GM10266 (cell line): ENCODE measurements around the gene PTGDS.

Experiments
- DNase-seq: peaks from one replicate; pipeline ENCODE4 v3.0.0; 2012; ENCODE audit errors: extremely low spot score
- CTCF ChIP-seq: IDR thresholded peaks from 2 replicates; pipeline ENCODE4 v1.5.1; 2012; ENCODE audit warnings: mild to moderate bottlenecking, low read depth; ENCODE audit not compliant: control insufficient read depth, insufficient read depth; ENCODE audit errors: missing control alignments

PTGDS gene

GRCh38 chr9:136972335-136972734 lies 5.0 kb upstream of the PTGDS start:
- DNase-seq, result no peak
- TF ChIP-seq CTCF, result no peak

- TF ChIP-seq CTCF, result no peak
These were observed 4.6 kb upstream of the PTGDS start for GRCh38 chr9:136972743-136973142.

GRCh38 chr9:136973618-136974617 lies 3.4 kb upstream of the PTGDS start:
- no peak for DNase-seq
- no peak for TF ChIP-seq CTCF

More at GRCh38 chr9:136972743-136973142, 4.6 kb upstream of the PTGDS start:
- DNase-seq, result no peak

GRCh38 chr9:136974817-136975535 lies 2.3 kb upstream of the PTGDS start:
- no peak for DNase-seq
- no peak for TF ChIP-seq CTCF

GRCh38 chr9:136975644-136976043 lies 1.7 kb upstream of the PTGDS start:
- TF ChIP-seq CTCF, result peak; percentile 37
- DNase-seq, result peak; percentile 71

- no peak for TF ChIP-seq CTCF
- no peak for DNase-seq
These were observed 357 bp downstream of the PTGDS start for GRCh38 chr9:136977649-136978072.
